Prostate gland (tissue), 2 donors: Measurements from ENCODE around the gene RSU1.

Experiments
- CTCF ChIP-seq, 4 experiments: fragments of 200-600 bp in 2 of 4; fragments of 450-650 bp in 2 of 4; sonication (generic) in 2 of 4; IDR thresholded peaks; 1 replicate in 3 of 4; 2 replicates in 1 of 4; pipeline ENCODE4 v1.5.1; 2016 to 2019; ENCODE audit warnings: antibody characterized with exemption in 4 of 4, mild to moderate bottlenecking in 2 of 4, moderate library complexity in 2 of 4
- POLR2A ChIP-seq: fragments of 450-650 bp; IDR thresholded peaks from one replicate; pipeline ENCODE4 v1.6.1; 2016; ENCODE audit warnings: antibody characterized with exemption, mild to moderate bottlenecking

- TF ChIP-seq CTCF (IDR thresholded peaks at IDR 0.05): no peak
- TF ChIP-seq POLR2A: no peak
Observed at GRCh38 chr10:16547973-16548372, 269.3 kb downstream of the RSU1 start.
